H1 (cell line): ENCODE results near the gene ASS1. TPM values are rescaled to one million over a fixed set of nuclear protein-coding genes. Genes with fewer than 3 reads are reported as not detected.

Experiments
- CREB1 ChIP-seq: IDR thresholded peaks from 2 replicates; pipeline ENCODE4 v1.6.1; 2012; ENCODE audit warnings: inconsistent platforms
- HDAC2 ChIP-seq, 2 experiments: fragments of 300-600 bp in 1 of 2; sonication (generic) in 1 of 2; IDR thresholded peaks; 2 replicates each; pipeline ENCODE4 v1.6.1; 2011 to 2012; ENCODE audit warnings: low read depth in 2 of 2, low read length in 2 of 2, mild to moderate bottlenecking in 2 of 2, moderate library complexity in 2 of 2, borderline replicate concordance in 1 of 2, inconsistent platforms in 1 of 2
- HDAC6 ChIP-seq: IDR thresholded peaks from one replicate; pipeline ENCODE4 v1.7.1; 2012; ENCODE audit warnings: low read depth, mild to moderate bottlenecking, inconsistent platforms, low read length, moderate library complexity
- MAFK ChIP-seq: IDR thresholded peaks from 2 replicates; pipeline ENCODE4 v1.6.1; 2012; ENCODE audit warnings: low read depth, mild to moderate bottlenecking, improper control_type of control experiment, low read length
- RAD21 ChIP-seq, 2 experiments: IDR thresholded peaks in 1 of 2; conservative IDR thresholded peaks in 1 of 2; 2 replicates each; pipeline ENCODE4 v1.6.1; 2011; ENCODE audit warnings: low read depth in 2 of 2, low read length in 2 of 2, improper control_type of control experiment in 1 of 2, inconsistent platforms in 1 of 2, mild to moderate bottlenecking in 1 of 2, moderate library complexity in 1 of 2
- SAP30 ChIP-seq: fragments of 300-600 bp; sonication (generic); IDR thresholded peaks from 2 replicates; pipeline ENCODE4 v1.7.1; 2012; ENCODE audit warnings: low read length, moderate library complexity, mild to moderate bottlenecking, inconsistent platforms; ENCODE audit not compliant: insufficient read depth, insufficient replicate concordance
- polyA plus RNA-seq, 7 experiments: library from polyadenylated mRNA; depleted of rRNA in 3 of 7; stranded (reverse) in 5 of 7; unstranded in 2 of 7; fragments of >200 nt in 5 of 7; fragments of 200-250 nt in 2 of 7; gene quantifications; 1 replicate in 5 of 7; 2 replicates in 1 of 7; 4 replicates in 1 of 7; pipeline versions ENCODE4 v1.2.1 to v1.2.3, GENCODE V29; 2011 to 2013; ENCODE audit warnings: missing spikeins in 2 of 7, mixed read lengths in 2 of 7
- total RNA-seq: library from RNA; stranded (reverse); fragmentation: NEBNext Ultra II Directional; extraction: Animal tissue kit (Norgen Biotek cat#: 25700); gene quantifications from 2 replicates; pipeline ENCODE4 v1.2.1, GENCODE V29; 2021

ASS1 gene
- total and polyA plus RNA-seq, 2 of the 8 experiments (the other 6 are each of a cell fraction or from before 2014, with no cell fraction given): 108 to 296 TPM

DNA sequence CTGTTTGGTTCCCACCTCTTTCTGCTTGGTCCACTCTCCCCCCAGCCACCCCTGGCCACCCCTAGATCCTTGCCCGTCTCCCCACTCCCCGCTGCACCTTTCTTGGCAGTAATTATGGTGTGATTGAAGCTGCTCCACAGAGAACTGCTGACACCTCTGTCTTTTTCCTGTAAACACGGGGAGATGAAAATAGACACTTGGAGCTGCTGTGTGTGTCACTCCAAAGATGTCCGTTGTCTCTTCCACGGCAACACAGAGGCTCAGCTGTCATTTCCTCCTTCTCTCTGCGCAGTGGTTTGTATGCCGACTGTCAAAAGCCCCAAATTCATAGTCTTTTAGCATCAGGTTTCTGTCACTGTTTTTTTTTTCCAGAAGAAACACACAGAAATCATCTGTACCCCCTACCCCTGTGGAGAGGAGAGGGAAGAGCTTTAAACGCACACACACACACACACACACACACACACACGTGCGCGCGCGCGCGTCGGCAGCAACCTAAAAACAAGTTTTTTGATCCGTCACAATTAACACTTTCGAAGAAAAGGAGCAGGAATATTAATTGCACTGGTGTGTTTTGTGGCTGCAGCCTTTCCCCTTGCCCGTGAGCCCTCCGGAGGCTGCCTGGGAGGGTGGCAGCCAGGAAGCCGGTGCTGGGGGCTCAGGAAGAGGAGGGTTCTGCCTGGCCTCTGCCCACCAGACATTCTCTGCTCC is 39.8 kb downstream of the ASS1 start (continued):
- TF ChIP-seq RAD21 (IDR thresholded peaks at IDR 0.05 in 1 of 2, conservative IDR thresholded peaks at IDR 0.05 in 1 of 2; ENCODE audit: low read depth in 2 of 2, low read length in 2 of 2): no peak
- no peak for TF ChIP-seq SAP30
- no peak for TF ChIP-seq MAFK
- no peak for TF ChIP-seq HDAC2 (IDR thresholded peaks at IDR 0.05; ENCODE audit: borderline replicate concordance in 1 of 2, low read depth in 2 of 2, low read length in 2 of 2)
- no peak for TF ChIP-seq CREB1
- TF ChIP-seq HDAC6: no peak
